SW 1271 (cell line): ENCODE data around the gene FHOD3.
A peak's percentile ranks its signal among the peaks of the same experiment; 100 is the strongest.

Source experiments
- DNase-seq, 2 experiments: peaks; one replicate each; lab custom pipeline; 2025; lab: John Stamatoyannopoulos, UW

The FHOD3 gene

DNA sequence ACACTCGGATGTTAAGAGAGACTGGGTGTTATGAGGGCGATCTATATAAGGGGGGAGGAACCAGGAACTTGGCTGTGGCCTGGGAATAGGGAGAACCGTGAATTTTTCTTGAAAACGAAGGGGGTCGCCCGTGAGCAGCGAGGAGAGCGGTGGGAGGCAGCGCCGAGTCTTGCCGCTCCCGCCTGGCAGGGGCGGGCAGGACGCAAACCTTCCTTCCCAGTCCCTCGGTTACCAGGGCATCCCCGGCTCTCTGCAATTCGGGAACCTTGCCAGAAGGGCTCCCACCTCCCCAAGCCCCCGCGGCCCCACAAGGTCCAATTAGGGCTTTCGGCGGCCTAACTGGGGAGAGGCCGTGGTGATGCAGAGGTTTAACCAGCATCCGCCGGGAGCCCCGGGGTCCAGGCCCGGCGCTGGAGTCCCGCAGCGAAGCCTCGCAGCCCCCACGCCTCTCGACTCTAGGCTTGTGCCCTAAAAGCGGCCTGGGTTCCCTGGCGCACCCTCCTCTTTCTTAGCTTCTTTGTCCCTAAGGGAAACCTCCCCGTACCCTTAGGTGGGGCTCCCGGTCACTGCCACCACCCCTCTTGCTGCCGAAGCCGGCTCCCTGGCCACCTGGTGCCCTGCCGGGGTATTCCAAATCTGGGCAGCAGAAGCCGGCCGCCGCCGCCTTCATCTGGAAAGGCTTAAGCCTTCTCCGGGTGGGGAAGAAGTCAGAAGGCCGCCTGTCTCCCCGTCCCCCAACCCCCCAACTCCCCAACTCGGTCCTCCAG, 680 bp upstream of the FHOD3 start:
- DNase-seq = peak; percentile 44 to 88

DNA sequence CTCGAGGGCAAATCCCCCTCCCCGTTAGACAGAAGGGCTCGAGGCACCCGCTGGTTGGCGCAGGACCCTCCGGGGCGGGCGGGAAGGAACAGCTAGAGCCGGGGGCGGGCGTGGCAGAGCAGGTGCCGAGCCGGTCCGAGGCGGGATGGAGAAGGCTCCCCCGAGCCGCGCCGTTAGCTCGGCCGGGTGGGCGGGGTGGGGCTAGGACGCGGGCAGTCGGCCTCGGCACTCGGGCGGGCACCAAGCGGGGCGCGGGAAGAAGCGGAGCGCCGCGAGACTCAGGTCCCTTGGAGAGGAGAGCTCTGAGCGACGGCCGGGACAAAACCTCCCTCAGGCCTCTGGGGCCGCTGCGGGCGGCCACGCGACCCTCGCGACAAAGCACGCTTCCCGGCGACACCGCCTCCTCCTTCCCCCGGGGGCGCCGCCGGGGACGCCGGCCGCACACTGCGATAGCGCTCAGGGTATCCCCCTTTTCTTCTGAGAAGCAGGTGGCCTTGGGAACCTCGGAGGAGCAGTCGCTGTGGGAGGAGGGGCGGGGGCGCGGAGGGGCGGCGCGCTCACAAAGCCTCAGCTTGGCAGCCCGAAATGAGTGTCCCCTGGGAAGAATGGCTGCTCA, 721 bp downstream of the FHOD3 start:
- DNase-seq = no peak

DNA sequence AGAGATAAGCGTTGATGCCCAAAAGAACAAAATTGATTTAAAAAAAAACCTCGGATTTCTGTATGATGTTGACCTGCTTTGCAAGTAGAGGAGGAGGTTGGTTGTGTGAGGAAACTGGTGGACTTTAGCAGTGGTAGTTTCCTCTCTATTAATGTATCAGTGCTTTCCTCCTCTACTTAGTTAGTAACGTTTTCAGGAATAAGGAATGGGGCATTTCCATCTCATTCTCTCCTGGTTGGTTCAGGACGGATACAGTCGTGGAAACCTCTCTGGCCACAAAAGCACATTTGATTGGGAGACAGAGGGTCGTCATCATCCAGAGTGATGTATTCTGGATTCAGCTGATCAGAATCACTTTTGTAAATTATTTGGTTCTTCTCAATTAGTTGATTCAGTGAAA, 1.5 kb downstream of the FHOD3 start:
- no peak for DNase-seq

GRCh38 chr18:36300211-36300610, 2.7 kb downstream of the FHOD3 start:
- DNase-seq = no peak

DNA sequence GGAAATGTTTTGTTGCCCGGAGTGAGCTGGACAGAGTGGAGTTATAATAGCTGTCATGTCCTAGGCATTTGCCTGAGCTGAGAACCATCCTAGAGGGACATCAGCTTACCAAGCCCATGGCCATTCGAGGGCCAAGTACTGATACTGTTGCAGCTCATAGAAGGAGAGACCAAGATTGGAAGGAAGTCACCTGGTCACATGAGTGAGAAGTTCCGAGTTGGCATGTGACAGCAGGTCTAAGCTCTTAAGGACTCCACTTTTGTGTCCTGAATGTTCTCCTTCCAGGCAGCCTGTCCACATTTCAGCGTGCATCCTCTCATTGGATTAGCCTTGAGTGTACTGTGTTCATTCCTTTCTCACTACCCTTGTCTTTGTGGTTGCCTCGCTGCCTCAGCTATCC, 4.4 kb downstream of the FHOD3 start:
- DNase-seq = no peak

GRCh38 chr18:36302676-36303075, 5.2 kb downstream of the FHOD3 start:
- DNase-seq = no peak

- DNase-seq = no peak
Measured at GRCh38 chr18:36303211-36303844, 5.8 kb downstream of the FHOD3 start.

DNA sequence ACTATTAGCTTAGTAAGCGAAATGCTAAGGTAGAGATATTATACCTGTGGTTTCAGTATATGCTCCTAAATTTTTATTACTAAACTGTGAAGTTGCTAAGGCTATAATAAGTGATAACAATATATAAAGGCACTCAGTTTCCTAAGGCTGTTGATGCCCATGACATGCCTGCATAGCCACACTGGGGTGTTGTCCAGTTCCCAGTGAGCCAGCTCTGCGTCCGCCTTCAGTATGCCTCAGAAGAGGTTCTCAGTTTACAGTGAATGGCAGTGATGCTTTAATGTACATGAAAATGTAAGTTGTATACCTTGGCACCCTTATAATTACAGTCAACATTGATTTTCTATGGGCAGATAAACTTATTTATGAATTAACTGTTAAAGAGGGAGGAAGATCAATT, 7.2 kb downstream of the FHOD3 start:
- DNase-seq = no peak

- no peak for DNase-seq
Measured at GRCh38 chr18:36305375-36305774, 7.9 kb downstream of the FHOD3 start.

DNA sequence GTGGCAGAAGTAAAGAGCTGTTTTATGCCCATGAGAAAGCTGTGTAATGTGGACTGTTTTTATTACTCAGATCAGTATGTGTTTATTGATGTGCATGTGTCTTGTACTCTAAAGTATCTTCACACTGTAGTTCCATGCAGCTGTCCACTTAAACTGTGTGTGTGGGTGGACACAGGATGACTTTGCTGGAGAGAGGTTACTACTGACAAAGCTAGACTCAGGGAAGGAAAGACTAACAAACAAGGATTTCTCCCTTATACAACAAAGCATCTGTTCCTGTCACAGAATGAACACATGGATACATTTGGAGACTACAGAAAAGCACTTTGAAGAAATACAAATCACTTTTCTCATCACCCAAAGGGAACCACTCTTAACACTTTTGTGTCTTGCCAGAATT, 10.0 kb downstream of the FHOD3 start:
- DNase-seq = no peak

DNA sequence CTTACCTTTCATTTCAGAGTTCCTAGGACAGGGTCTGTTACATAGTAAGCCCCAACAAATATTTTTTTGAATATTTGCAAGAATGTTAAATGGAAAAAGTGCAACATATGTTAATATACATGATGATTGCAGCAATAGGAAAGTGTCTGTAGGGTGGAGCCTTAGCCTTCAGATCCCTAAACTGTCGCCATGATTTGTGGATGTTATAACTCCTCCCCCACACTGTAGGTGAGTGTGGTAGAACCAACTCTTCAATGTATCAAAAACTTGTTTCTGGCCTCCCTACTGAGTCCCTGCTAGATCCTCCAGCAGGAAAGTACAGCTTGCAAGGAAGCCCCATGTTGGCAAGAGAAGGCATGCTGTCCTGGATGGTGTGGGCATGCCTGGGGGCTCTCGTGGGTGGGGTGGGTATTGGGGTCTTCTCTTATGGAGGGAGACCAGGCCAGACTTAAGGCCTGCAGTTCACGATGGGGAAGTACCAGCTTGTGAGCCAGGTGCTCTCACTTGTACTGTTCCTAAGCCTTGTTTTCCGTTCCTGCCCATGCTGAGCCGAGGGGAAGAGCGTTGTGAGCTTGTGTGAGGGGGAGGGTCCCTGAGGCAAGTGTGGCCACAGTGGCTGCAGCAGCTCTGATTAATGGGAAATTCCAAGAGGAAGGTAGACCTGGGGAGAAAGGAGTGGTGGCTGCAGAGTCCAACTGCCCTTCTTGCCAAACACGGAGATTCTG, 11.4 kb downstream of the FHOD3 start:
- no peak for DNase-seq

DNA sequence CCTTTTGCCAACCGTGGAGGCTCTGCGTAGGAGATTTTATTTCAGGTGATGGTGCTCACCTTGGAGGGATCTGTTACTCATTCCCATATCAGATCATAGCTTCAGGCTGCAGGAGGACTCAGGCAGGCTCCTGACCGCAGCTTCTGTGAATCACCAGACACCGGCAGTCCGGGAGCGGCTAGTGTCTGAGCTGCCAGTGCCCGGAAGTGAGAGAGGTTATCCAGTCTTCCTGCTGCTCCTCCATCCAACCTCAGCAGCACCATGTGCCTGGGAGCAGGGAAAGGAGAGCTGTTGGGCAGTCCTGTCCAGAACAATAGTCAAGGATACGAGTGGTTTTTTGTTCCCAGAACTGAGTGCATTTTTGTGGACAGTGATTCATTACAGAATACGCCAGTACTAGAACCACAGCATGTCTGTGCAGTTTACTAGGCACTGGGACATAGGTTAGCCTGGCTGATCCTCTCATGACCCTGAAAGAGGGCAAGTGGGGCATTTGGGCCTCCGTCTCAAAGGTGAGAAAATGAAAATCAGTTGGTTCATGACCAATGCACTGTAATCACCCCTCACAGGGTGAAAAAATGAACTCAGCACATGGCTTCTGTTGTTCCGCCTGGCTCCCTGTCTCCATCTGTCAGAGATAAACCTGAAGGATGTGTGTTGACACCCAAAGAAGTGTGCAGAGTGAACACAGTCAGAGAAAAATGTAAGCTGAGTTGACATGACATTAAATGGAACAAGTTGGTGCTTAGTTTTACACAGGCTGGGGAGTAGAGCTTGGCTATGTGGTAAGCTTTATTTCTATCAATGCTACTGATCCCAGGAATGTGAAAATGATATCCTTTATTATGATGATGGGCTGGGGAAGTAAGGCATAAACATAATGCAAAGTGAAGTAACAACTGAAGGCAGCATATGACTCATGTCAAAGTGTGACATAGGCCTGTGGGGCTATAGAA, 12.2 kb downstream of the FHOD3 start:
- peak; percentile 90 to 93 for DNase-seq

DNA sequence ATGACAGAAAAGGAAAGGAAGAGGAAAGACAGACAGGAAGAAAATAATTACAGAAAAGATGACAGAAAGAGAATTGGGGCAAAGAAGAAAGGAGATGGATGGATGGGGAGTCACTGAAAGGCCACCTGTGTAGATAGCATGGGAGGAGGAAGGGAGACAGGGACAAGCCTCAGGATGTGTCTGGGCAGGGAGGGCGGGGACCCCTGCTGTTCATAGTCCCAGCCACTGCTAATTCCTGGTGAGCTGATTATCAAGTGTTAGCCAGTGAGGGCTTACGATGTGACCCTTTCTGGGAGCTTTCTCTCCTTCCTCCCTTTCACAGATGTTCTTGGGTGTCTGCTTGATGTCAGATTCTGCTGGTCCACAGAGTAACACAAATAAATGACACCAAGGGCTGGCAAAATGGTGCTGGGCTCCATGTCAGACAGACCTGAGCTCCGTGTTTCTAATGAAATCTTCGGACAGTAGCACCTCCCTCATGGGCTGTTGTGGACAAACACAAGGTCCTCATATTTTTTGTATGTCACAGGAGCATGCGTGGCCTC, 13.6 kb downstream of the FHOD3 start:
- no peak for DNase-seq

GRCh38 chr18:36312806-36313395, 15.4 kb downstream of the FHOD3 start:
- DNase-seq = no peak

DNA sequence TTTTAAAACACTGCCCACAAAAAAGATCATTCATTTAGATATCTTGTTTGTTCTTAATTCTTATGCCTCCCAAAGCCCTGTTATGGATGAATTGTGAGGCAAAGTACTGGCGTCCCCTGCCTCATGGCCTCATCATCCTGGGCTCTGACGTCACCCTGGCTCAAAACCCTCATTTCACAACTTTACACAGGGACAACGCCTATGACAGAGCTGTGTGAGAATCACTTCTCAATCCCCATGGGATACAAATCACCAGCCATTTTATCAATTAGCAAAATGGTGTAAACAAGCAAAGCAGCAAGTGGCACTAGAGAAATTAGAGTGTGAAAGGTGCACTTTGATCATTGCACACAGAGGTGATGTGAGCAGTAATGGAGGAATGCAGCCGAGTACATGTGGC, 16.6 kb downstream of the FHOD3 start:
- no peak for DNase-seq

DNA sequence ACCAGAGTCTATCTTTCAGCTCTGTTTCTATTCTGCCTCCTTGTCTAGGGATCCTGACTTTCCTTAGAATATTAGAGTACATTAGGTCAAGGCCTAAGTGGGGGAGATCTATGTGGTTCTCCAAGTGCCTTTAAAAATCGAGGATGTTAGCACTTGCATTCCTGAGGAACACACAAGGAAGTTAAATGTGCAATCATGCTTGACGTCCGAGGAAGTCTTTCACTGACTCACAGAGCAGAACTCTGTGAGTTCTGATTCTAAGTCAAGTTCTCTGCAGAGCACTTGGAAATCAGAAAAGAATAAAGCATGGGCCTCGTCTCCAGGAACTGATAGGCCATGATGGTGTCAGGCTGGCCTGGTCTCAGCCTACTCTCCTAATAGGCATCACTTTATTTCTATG, 17.2 kb downstream of the FHOD3 start:
- DNase-seq = no peak

DNA sequence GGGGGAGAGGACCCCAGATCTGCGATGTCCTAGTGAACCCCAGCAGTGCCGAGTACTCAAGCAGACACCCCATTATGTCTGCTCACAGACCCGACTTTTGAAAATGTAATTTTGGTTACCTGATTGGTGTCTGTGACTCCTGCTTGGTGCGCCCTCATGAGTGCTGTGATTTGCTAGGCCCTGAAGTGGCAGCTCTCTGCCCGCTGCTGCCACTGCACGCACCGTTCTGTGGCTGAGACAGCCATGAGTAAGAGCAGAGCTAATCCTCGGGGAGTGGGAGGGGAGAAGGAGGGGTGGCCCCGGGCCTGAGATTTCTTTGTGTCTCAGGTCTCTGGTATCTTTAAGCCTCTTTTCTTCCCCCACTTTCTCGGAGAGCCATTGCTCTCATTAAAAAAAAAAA, 18.2 kb downstream of the FHOD3 start:
- DNase-seq = no peak

- DNase-seq = no peak
Measured at GRCh38 chr18:36316246-36316645, 18.7 kb downstream of the FHOD3 start.

DNA sequence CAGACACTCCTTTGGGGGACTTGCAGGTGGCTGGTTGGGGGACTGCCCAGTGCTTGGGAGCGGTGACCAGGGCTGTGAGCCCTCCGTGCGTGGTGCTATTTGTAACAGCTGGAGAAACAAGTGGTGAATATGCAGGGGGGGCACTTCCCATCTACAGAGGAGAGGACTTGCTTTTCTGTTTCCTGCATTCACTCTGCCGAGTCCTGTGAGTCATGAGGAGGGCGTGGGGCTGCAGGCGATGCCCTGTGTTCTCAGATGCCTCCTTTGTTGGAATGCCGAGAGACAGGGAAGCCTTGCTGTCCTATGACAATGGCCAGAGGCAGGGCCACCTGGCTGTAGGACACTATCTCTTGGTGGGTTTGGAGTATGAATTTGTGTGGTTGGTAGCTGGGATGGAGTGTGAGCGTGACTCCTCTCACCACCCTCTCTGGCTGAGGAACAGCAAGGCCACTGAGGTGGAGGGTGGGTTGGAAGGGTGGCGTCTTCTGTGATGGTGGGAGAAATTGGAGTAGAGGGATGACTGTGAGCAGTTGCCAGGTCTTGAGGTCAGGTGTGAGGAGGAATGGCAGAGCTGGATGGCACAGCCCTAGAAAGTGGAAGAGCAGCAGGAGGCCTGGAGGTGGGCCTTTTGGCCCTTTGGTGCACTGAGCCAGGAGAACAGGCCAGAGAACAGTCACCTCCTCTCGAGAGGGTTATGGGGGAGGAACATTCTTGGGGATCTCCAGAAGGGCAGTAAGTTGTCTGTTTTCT, 24.3 kb downstream of the FHOD3 start:
- peak in 1 of 2 experiments; percentile 49 for DNase-seq

DNA sequence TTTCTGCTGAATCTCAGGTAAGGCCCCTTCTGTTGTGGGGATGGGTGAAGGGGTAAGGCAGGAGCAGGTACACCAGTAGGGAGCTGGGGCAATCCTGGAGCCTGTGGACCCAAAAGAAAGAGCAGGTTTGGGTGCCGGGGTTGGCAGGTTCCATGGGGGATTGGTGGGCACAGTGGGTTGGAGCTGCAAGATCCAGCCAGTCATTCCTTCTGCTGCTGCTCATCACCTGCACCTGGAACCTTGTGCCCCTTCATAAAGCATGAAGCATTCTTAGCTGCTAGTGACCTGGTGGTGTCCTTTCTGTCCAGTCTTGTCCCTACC, 24.9 kb downstream of the FHOD3 start:
- no peak for DNase-seq
